Mesenchymal stem cell (in vitro differentiated cells and primary cell): Measurements from ENCODE around the gene ISY1.
"Not testable (repeated sequence)": the region's sequence is repeated elsewhere in the genome, so short reads cannot be mapped to it uniquely, and the experiment has no call there.

Source experiments
- DNase-seq: peaks from one replicate; pipeline ENCODE4 v3.0.0-alpha.2; 2013
- H2AFZ ChIP-seq: one replicate; pipeline ENCODE4 v1.6.1; 2013; ENCODE audit warnings: low read depth, mild to moderate bottlenecking, control low read depth, inconsistent platforms, low read length, moderate library complexity
- H2AK5ac ChIP-seq: 2 replicates; pipeline ENCODE4 v1.6.1; 2013; ENCODE audit warnings: low read length, moderate library complexity, mild to moderate bottlenecking, inconsistent platforms; ENCODE audit not compliant: severe bottlenecking
- H2BK120ac ChIP-seq: one replicate; pipeline ENCODE4 v1.6.1; 2013; ENCODE audit warnings: low read depth, mild to moderate bottlenecking, inconsistent platforms, low read length, moderate library complexity
- H2BK12ac ChIP-seq, 2 experiments: one replicate each; pipeline ENCODE4 v1.6.1; 2013; ENCODE audit warnings: inconsistent platforms in 2 of 2, low read length in 2 of 2, mild to moderate bottlenecking in 2 of 2, moderate library complexity in 2 of 2, control low read depth in 1 of 2
- H2BK15ac ChIP-seq: one replicate; pipeline ENCODE4 v1.6.1; 2013; ENCODE audit warnings: mild to moderate bottlenecking, low read depth, inconsistent platforms; ENCODE audit not compliant: poor library complexity, severe bottlenecking
- H2BK5ac ChIP-seq: 2 replicates; pipeline ENCODE4 v1.6.1; 2013; ENCODE audit warnings: low read depth, mild to moderate bottlenecking, low read length, control low read depth, inconsistent platforms; ENCODE audit not compliant: poor library complexity, severe bottlenecking
- H3K14ac ChIP-seq, 2 experiments: one replicate each; pipeline ENCODE4 v1.6.1; 2013; ENCODE audit warnings: inconsistent platforms in 2 of 2, low read length in 2 of 2, control low read depth in 1 of 2, mild to moderate bottlenecking in 1 of 2, moderate library complexity in 1 of 2
- H3K18ac ChIP-seq, 2 experiments: one replicate each; pipeline ENCODE4 v1.6.1; 2013; ENCODE audit warnings: inconsistent platforms in 2 of 2, low read length in 2 of 2, control low read depth in 1 of 2, low read depth in 1 of 2, mild to moderate bottlenecking in 1 of 2
- H3K23ac ChIP-seq, 2 experiments: one replicate each; pipeline ENCODE4 v1.6.1; 2013; ENCODE audit warnings: inconsistent platforms in 2 of 2, low read length in 2 of 2, mild to moderate bottlenecking in 2 of 2, moderate library complexity in 2 of 2, control low read depth in 1 of 2
- H3K27ac ChIP-seq: 2 replicates; pipeline ENCODE4 v1.5.1; 2013; ENCODE audit warnings: mild to moderate bottlenecking, moderate library complexity, low read length, control low read depth, inconsistent platforms; ENCODE audit not compliant: poor library complexity, severe bottlenecking
- H3K27me3 ChIP-seq, 2 experiments: 2 replicates each; pipeline versions ENCODE4 v1.6.1 to v1.7.0; 2013; ENCODE audit warnings: low read length in 2 of 2, mild to moderate bottlenecking in 2 of 2, moderate library complexity in 2 of 2, control low read depth in 1 of 2, inconsistent platforms in 1 of 2; ENCODE audit not compliant: control insufficient read depth in 1 of 2, insufficient read depth in 1 of 2
- H3K36me3 ChIP-seq, 2 experiments: 2 replicates each; pipeline versions ENCODE4 v1.6.1 to v1.7.0; 2013; ENCODE audit warnings: low read length in 2 of 2, control low read depth in 1 of 2, inconsistent platforms in 1 of 2, low read depth in 1 of 2, mild to moderate bottlenecking in 1 of 2; ENCODE audit not compliant: insufficient read depth in 2 of 2, control insufficient read depth in 1 of 2
- H3K4ac ChIP-seq, 2 experiments: one replicate each; pipeline ENCODE4 v1.6.1; 2013; ENCODE audit warnings: inconsistent platforms in 2 of 2, low read length in 2 of 2, mild to moderate bottlenecking in 2 of 2, moderate library complexity in 2 of 2, control low read depth in 1 of 2, low read depth in 1 of 2
- H3K4me1 ChIP-seq: 2 replicates; pipeline ENCODE4 v1.6.1; 2013; ENCODE audit warnings: low read depth, low read length, control low read depth; ENCODE audit not compliant: control insufficient read depth, insufficient read depth
- H3K4me2 ChIP-seq: 2 replicates; pipeline ENCODE4 v1.6.1; 2013; ENCODE audit warnings: low read length, mild to moderate bottlenecking, inconsistent platforms; ENCODE audit not compliant: poor library complexity, severe bottlenecking
- H3K4me3 ChIP-seq, 2 experiments: 2 replicates each; pipeline versions ENCODE4 v1.5.1 to v1.7.0; 2013; ENCODE audit warnings: low read length in 2 of 2, mild to moderate bottlenecking in 2 of 2, control low read depth in 1 of 2, low read depth in 1 of 2; ENCODE audit not compliant: insufficient read depth in 1 of 2
- H3K79me1 ChIP-seq: replicated peaks from 2 replicates; pipeline ENCODE4 v1.6.1; 2013; ENCODE audit warnings: mild to moderate bottlenecking, control low read depth, low read length, inconsistent platforms; ENCODE audit not compliant: poor library complexity, severe bottlenecking
- H3K9ac ChIP-seq: 2 replicates; pipeline ENCODE4 v1.7.0; 2013; ENCODE audit warnings: mild to moderate bottlenecking, low read length, moderate library complexity
- H3K9me3 ChIP-seq: 2 replicates; pipeline ENCODE4 v1.7.0; 2013; ENCODE audit warnings: mild to moderate bottlenecking, low read length; ENCODE audit not compliant: control insufficient read depth
- H4K8ac ChIP-seq: one replicate; pipeline ENCODE4 v1.6.1; 2013; ENCODE audit warnings: inconsistent platforms, mild to moderate bottlenecking, low read length, moderate library complexity
- H4K91ac ChIP-seq: one replicate; pipeline ENCODE4 v1.6.1; 2013; ENCODE audit warnings: mild to moderate bottlenecking, low read length, inconsistent platforms
- WGBS: methylation state at CpG from one replicate; pipeline ENCODE4 v1.1.7; 2013; ENCODE audit warnings: mixed read lengths; 5-methylcytosine and 5-hydroxymethylcytosine counted together

ISY1 gene

DNA sequence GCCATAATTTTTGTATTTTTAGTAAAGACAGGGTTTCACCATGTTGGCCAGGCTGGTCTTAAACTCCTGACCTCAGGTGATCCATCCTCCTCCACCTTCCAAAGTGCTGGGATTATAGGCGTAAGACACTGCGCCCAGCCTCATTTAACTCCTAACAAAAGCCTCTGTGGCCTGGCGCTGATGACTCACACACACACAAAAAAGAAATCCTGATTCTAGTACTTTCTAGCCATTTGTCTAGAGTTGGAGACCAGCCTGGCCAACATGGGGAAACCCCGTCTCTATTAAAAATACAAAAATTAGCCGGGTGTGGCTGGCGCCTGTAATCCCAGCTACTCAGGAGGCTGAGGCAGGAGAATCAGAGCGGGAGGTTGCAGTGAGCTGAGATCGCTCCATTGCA is 28.9 kb upstream of the ISY1 start:
- not testable (repeated sequence) for DNase-seq, H2BK12ac ChIP-seq, H3K23ac ChIP-seq, H4K91ac ChIP-seq, H2BK5ac ChIP-seq, H3K9me3 ChIP-seq, H2BK15ac ChIP-seq, H3K4me2 ChIP-seq, H2AFZ ChIP-seq, H3K4me1 ChIP-seq, H3K27ac ChIP-seq, H3K14ac ChIP-seq, H3K9ac ChIP-seq, H3K18ac ChIP-seq, H2BK120ac ChIP-seq, H3K36me3 ChIP-seq, H4K8ac ChIP-seq, H3K79me1 ChIP-seq, H3K4me3 ChIP-seq, H3K4ac ChIP-seq, H2AK5ac ChIP-seq, H3K27me3 ChIP-seq
- 98% methylated on average over 6 of the region's 8 CpGs for WGBS

- H3K4me2 ChIP-seq = no peak overlapping the region
- no peak for DNase-seq
- no peak overlapping the region for H3K14ac ChIP-seq
- no peak overlapping the region for H2AFZ ChIP-seq
- H3K4me3 ChIP-seq = no peak overlapping the region
- peaks cover 4% of the 10 kb centered on the region for H3K4me1 ChIP-seq
- no peak overlapping the region for H2BK12ac ChIP-seq
- no peaks in the 10 kb centered on the region for H3K27me3 ChIP-seq
- H3K9me3 ChIP-seq = no peaks in the 10 kb centered on the region
- H2BK15ac ChIP-seq = no peak overlapping the region
- no peak overlapping the region for H3K23ac ChIP-seq
- H2BK5ac ChIP-seq = no peak overlapping the region
- H3K79me1 ChIP-seq = peaks cover 2% of the 10 kb centered on the region
- H3K18ac ChIP-seq = no peak overlapping the region
- H2AK5ac ChIP-seq = no peak overlapping the region
- H3K9ac ChIP-seq = no peak overlapping the region
- H3K27ac ChIP-seq = no peak overlapping the region
- no peaks in the 10 kb centered on the region for H3K36me3 ChIP-seq
- WGBS = 100% methylated on average over 1 of the region's 1 CpG
- H2BK120ac ChIP-seq = no peak overlapping the region
- H3K4ac ChIP-seq = no peak overlapping the region
- H4K91ac ChIP-seq = no peak overlapping the region
- no peak overlapping the region for H4K8ac ChIP-seq
Observed at GRCh38 chr3:129187857-129188256, 27.0 kb upstream of the ISY1 start.

GRCh38 chr3:129185783-129186182 is 24.9 kb upstream of the ISY1 start:
- H2BK120ac ChIP-seq = no peak overlapping the region
- 100% methylated on average over 1 of the region's 3 CpGs for WGBS
- no peak overlapping the region for H3K14ac ChIP-seq
- no peak overlapping the region for H2AK5ac ChIP-seq
- peaks cover 6% of the 10 kb centered on the region for H3K4me1 ChIP-seq
- H2BK5ac ChIP-seq = no peak overlapping the region
- no peaks in the 10 kb centered on the region for H3K9me3 ChIP-seq
- no peak overlapping the region for H3K18ac ChIP-seq
- H2BK15ac ChIP-seq = no peak overlapping the region
- no peak overlapping the region for H3K23ac ChIP-seq
- no peak overlapping the region for H3K4me3 ChIP-seq
- no peak overlapping the region for H2AFZ ChIP-seq
- H3K27ac ChIP-seq = no peak overlapping the region
- no peak for DNase-seq
- peaks cover 2% of the 10 kb centered on the region for H3K79me1 ChIP-seq
- no peak overlapping the region for H4K91ac ChIP-seq
- H3K36me3 ChIP-seq = no peaks in the 10 kb centered on the region
- no peak overlapping the region for H3K4me2 ChIP-seq
- no peak overlapping the region for H4K8ac ChIP-seq
- H3K9ac ChIP-seq = peak overlapping the region; percentile 36
- no peak overlapping the region for H3K4ac ChIP-seq
- H2BK12ac ChIP-seq = no peak overlapping the region
- no peaks in the 10 kb centered on the region for H3K27me3 ChIP-seq

GRCh38 chr3:129184784-129185542 is 24.1 kb upstream of the ISY1 start:
- H3K4me1 ChIP-seq, H3K27ac ChIP-seq, H3K79me1 ChIP-seq, H2BK15ac ChIP-seq, H3K14ac ChIP-seq, H3K4ac ChIP-seq, H2BK5ac ChIP-seq, DNase-seq, H4K91ac ChIP-seq, H2AFZ ChIP-seq, H2BK12ac ChIP-seq, H3K18ac ChIP-seq, H3K23ac ChIP-seq, H3K9me3 ChIP-seq, H3K36me3 ChIP-seq, H2AK5ac ChIP-seq, H4K8ac ChIP-seq, H2BK120ac ChIP-seq, H3K27me3 ChIP-seq: not testable (repeated sequence)
- peak overlapping the region; percentile 100 for H3K9ac ChIP-seq
- H3K4me3 ChIP-seq = peak overlapping the region in 1 of 2 experiments; percentile 85
- over 99% methylated on average over 18 of the region's 20 CpGs for WGBS
- H3K4me2 ChIP-seq = peak overlapping the region; percentile 18
